NCI-H345 (cell line): ENCODE results near the gene CFAP74.

ENCODE experiments used
- DNase-seq: peaks from one replicate; lab custom pipeline; 2025; lab: John Stamatoyannopoulos, UW

CFAP74 gene

DNA sequence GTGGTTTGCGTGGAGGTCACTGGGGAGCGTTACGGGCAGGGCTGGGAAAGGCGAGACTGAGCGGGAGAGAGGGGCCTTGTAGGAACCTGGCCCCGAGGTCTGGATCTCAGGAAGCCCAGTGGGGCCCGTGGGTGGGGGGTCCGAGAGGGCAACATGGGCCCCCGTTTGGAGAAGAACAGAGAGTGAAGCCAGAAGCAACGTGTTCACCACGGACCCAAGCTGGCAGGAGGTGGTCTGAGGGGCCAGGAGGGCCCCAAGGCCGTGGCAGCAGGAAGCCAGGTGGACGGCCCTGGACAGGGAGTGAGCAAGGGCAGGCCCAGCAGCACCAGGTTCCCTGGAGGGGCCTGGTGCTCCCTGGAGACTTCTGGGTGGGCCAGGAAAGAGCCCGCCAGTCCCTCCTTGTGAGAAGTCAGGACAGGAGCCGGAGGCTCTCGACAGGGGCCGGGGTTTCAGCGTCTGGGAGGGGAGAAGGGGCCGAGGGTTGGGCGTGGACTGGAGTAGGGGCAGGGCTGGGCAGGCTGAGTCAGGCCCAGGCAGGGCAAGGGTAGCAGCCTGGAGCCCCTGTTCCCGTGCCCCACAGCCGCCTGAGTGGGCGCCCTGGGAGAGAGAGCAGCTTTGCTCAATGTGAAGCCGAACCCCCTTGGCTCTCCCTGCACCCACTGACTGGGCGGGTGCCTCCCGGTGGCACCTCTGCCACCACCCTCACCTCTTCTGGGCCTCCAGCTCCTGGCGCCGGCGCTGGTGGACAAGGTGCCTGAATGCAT lies 33.5 kb downstream of the CFAP74 start:
- no peak for DNase-seq

DNA sequence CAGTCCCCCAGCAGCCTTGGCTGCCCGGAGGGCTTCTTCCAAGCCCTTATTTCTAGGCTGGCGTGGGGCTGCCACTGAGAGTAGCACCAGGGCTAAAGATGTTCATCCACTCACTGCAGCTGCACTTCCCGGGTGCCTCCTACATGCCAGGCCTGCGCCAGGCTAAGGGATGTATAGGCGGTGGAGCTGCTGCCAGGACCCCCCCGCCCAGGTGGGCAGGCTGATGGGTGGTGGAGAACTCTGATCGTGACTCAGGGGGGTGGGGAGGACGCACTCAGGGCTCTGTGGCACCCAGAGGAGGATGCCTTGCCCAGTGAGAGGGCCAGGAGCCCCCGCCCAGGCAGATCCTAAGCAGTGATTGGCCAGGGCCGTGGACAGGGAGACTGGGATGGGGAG lies 34.1 kb downstream of the CFAP74 start:
- DNase-seq, result no peak

DNA sequence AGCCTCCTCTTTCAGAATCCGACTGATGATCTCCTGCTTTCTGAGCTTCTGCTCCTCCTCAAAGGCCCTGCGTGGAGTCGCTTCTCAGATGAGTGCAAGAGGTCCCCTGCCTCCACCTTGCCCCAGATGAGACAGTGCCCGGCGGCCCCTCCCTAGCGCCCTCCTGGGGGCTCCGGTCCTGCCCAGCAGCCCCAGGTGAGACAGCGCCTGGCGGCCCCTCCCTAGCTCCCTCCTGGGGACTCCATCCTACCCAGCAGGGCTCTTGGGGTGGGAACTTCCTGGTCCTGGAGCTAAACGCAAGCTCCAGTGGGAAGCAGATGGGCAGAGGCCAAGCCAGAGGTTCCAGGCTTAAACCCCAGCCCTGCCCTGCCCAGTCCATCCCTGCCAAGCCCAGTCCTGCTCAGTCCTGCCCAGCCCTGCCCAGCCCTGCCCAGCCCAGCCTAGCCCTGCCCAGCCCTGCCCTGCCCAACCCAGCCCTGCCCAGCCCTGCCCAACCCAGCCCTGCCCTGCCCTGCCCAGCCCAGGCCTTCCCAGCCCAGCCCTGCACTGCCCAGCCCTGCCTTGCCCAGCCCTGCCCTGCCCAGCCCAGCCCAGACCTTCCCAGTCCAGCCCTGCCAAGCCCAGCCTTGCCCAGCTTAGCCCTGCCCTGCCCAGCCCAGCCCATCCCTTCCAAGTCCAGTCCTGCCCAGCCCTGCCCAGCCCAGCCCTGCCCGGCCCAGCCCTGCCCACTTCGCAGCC lies 34.6 kb downstream of the CFAP74 start:
- DNase-seq, result no peak

DNA sequence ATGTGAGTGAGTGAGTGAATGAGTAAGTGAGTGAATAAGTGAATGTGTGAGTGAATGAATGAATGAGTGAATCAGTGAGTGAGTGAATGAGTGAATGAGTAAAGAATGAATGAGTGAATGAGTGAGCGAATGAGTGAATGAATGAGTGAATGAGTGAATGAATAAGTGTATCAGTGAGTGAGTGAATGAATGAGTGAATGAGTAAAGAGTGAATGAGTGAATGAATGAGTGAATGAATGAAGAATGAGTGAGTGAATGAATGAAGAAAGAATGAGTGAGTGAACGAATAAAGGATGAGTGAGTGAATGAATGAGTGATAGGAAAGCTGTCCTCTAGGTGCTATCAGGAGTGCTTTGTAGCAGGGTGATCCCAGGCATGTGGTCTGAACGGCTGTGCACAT lies 35.7 kb downstream of the CFAP74 start:
- no peak for DNase-seq

DNA sequence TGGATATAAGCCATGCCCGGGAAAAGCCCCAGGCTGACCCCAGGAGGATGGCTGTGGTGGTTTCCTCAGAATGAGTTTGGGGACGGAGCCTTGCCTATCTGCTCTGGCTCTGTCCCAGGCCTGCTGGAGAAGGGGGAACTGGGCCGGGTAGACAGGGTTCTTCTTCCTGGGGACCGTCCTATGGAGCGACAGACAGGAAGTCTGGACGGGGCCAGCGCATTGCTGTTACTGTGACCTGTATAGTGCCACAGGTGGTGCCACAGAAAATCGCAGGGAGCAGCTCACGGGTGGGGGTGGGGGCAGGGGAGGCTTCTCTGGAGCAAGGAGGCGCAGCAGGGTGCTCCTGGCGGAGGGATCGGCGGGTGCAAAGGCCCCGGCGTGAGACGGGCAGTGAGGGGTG lies 36.4 kb downstream of the CFAP74 start:
- no peak for DNase-seq

DNA sequence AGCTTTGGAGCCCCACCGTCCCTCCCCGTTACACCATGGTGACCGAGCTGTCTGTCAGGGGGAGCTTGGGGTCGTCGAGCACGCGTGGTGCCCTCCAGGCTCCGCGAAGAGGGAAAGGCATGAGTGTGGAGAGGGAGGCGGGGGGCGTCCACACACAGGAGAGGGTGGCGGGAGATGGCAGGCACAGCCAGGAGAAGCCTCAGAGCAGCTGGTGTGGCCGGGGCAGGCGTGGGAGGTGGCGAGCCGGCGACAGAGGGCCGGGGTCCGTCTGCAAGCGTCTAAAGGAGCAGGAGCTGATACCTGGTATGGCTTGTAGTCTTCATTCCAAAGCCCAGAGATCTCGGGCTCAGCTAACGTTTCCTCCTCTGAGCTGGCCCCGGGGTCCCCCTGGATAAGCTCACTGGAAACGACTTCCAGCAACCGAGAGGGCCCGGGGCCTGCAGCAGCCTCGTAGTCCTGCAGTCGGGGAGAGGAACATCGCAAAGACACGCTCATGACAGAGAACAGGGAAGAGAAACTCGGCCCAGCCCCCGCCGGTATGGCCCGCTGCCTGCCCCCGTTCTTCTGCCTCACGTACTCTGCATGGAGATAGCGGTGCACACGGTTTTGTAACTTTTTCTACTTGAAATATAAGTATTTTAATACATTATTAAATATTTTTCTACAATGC lies 37.4 kb downstream of the CFAP74 start:
- no peak for DNase-seq

DNA sequence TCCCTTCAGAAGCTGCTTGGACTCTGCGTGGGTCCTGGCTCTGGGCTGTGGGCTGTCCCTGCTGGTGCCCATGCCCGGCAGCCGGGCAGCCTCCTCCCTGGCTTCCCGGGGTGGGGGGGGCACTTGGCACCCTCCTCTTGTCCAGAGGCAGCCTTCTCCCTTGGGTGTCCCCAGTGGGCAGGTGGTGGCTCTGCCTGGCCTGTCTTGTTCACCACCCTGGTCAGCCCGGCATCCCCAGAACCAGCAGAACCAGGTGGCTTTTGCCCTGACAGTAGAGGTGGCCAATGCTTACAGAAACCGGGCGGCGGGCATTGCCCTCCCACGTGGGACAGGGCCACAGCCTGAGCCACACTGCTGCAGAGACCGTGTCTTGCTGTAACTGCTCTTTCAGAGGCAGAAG lies 38.0 kb downstream of the CFAP74 start:
- DNase-seq, result no peak

DNA sequence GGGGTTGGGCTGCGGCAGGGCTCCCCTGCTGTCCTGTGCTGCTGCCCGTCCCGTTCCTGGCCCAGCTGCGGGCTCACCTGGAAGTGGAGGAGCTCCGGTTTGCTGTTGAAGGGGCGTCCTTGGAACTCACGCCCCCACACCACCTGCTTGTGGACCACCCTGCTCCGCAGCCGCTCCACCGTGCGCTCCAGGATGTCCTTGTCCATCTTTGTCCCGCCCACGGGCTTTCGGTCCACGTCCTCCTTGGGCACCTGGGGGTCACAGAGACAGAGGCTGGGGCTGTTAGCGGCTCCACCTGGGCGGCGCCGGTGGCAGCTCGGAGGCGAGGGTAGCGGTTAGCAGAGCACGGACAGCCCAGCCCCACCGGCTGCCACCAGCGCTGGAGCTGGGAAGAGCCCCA lies 38.8 kb downstream of the CFAP74 start:
- no peak for DNase-seq

DNA sequence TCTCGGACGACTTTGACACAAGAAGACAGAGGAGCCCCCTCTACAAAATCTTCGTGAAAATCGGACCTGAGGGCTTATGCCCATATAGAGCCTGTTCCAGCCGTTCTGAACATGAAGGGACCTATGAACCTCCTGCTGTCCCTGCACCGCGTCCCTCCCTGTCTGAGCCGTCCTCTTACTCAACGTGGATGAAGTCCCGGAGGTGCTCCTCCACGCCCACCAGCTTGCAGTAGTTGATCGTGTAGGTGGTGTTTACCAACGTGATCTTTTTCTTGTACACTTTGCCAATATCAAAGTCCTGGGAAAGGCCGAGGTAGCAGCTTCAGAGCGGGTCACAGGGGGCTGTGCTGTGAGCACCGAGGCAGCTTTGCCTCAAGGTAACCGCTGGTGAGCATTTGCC lies 40.0 kb downstream of the CFAP74 start:
- no peak for DNase-seq

DNA sequence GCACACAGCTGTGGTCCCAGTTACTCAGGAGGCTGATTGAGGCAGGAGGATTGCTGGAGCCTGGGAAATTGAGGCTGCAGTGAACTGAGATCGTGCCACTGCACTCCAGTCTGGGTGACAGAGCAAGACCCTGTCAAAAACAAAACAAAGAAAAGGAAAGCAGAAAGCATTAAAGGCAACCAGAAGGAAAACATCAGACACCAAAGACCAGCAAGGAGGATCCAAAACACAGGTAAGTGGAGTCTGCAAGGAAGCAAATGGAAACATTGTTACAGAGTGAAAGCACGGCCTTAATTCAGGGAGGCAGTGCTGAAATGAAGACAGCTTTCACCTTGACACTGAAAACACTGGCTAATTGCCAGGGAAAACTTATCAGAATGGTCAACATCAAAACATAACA lies 40.8 kb downstream of the CFAP74 start:
- DNase-seq, result no peak

DNA sequence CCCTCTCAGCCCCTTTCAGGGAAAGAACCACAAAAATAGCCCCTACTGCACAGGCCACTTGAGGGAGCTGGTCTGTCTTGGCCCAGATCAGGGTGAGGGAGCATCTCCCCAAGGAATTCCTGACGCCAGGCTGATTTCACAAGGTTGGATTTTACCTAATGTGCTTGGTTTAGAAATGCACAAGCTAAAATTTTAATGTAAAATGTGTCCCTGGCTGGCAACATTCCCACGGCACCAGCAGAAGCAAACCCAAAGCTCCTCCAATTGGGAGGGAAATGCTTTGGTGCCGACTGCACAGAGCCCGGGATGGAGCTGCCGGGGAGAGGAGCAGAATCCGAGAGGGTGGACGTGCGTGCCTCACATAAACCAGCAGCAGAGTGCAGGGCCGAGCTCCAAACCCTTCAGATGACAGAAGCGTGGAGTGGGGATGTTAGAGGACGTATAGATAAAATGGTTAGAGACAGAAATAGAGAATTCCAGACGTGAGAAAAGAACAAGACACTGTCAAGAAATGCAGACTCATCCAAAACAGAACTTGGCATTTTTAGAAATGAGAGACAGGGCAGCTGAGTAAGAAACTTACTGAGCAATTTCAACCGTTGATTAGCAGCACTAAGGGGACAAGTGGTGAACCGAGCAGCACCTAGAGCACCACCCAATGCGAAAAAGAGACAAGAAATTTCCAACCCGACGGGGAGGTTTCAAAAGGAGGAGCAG lies 42.9 kb downstream of the CFAP74 start:
- no peak for DNase-seq

DNA sequence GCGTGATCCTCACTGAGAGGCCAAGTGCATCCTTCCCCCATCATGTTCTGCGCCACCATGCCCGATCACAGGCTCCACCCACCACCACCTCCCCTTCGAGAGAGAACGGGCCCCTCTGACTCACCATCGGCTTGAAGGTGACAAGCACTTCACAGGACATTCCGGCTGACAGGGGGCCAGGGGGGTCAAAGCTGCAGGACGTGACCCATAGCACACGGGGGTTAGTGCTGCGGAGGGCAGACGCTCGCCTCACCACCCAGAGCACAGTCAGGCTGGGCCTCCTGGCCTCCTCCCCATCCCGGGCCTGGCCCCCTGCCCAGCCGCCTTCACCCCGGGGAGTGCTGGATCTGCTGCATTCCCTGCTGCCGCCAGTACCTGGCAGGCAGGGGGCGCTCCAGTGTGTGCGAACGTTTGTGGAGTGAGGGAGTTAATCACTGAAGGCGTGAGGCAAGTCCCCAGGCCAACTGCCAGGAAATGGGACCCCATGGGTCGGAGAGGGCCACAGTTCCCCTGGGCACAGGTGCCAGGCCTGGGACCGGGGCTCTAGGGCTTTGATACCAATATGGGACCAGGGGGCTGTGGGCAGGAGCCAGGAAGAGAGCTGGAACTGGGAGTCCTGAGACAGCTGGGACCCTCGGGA lies 43.6 kb downstream of the CFAP74 start:
- peak; percentile 87 for DNase-seq

DNA sequence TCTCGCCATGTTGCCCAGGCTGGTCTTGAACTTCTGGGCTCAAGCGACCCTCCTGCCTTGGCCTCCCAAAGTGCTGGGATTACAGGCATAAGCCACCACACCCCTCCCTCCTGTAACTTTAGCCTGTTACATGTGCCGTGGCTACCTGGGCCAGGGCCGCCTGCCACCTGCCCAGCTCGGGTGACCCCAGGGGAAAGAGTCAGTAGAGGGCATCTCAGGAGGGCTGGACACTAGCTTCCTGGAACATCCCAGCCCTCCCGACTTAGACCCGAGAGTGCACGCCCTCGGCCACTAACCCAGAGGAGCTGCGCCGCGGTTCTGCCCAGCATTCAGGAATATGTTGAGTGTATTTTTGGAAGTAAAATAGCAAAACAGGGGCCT lies 44.1 kb downstream of the CFAP74 start:
- no peak for DNase-seq

DNA sequence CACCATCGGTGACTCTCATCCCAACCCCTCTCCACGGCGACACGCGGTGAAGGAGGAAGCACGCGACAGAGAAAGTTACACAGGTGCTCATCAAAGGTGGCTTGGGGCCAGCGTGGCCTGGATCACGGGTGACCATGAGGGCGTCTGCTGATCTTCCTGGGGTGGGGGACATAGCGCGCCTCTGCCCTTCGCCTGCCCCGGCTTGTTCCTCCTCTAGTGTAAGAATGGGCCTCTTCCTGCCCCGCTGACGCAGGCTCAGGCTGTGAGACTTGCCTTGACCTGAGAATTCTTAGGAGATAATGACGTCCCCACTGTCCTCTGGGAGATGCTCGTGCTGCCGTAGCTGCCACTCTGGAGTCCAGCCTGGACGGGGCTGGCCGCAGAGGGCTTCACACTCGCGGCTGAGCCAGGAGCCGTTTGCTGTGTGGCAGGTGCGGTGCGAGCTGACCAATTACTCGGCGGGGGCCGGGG lies 45.5 kb downstream of the CFAP74 start:
- DNase-seq, result no peak

DNA sequence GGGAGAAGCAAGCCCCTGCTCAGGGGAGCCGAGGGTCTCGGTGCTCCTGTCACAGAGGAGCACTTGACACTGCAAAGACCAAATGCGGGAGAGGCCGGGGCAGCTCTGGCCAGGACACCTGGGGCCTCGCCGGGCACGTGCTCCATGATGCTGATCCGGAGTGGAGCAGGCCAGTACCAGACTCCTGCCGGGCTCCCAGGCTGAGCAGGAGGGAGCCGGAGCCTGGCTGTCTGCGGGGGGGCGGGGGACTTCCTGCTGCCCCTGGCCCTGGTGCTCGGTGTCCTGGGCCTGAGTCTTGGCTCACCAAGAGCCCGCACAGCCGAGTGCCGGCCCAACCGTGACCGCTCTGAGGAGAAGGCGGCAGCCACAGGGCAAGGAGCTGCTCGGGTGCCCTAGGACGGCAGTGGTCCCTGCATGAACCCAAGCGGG lies 46.0 kb downstream of the CFAP74 start:
- DNase-seq, result no peak

DNA sequence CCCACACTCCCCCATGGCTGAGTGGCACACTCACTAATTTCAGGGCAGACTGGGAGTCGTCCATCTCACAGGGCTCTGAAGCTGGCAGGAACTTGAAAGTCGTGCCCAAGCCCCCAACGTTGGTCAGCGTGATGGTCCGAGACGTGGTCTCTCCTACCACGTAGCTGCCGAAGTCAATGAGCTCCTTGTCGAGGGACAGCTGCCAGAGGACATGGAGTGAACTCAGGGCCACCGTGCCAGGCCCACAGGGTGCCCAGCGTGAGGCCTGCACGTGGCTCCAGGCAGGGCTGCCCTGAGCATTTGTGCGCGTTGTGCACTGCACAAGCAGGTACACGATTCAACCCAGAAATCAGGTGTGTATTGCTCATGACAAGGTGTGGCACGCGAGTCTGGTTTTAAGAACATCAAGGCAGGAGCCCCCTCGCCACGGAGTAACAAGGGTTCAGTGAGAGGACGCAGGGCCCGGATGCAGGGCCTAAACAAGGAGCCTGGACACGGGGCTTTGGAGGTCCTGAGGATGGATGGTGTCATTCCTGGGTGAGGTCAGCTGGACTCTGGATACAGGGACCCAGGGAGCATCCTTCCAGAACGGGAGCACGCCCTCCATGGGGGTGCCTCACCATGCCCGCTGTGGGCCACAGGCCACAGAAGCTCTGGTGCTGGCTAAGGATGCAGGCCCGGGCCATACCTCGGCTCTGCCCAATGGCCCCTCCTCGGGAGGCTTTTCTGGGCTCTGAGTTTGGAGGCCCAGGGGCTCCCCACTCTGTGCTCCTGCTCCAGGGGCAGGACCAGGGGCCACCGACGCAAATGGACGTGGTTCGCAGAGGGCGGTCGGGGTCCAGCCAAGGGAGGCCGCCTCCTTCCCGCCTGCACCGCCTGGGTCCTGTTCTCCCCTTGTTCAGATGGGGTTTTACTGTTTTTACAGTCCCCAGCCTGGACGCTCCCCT lies 46.7 kb downstream of the CFAP74 start:
- DNase-seq, result no peak

DNA sequence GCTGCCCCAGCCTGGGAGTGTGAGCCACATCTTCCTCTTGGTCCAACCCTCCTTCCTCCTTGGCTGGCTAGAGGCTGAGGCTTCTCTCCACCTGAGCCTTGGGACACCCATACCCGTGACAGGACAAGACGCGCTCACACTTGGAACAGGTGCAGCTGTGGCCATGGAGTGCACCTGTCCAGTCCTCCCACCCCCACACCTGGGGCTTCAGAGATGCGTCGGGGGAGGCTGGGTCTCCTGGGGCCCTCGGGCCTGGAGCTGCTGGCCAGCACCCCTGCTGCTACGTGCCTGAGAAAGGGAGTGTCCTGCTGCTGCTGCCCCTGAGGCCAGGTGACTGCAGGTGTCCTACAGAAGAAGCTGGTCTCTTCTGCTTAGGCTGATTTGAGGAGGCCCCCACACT lies 47.5 kb downstream of the CFAP74 start:
- no peak for DNase-seq

DNA sequence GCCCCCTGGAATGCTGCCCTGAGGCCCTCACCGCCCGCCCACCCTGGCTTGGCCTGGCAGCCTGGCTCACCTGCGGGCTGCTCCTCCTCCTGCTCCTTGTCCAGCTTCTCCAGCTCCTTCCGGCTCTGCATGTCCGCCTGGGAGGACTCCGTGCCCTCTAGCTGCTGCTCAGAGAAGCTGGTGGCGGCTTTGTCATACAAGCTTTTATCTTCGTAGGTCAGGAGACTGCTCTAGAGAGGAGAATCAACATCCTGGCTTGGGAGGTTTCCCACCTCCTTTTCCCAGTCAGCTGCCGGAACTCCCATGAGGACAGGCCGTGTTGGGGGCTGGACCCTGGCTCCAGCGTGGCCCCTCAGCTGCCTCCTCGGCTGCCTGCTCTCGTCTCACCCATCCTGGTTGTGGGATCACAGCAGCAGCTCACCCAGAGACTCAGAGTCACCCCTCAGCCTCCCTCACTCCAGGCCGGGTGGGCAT lies 47.9 kb downstream of the CFAP74 start:
- no peak for DNase-seq

DNA sequence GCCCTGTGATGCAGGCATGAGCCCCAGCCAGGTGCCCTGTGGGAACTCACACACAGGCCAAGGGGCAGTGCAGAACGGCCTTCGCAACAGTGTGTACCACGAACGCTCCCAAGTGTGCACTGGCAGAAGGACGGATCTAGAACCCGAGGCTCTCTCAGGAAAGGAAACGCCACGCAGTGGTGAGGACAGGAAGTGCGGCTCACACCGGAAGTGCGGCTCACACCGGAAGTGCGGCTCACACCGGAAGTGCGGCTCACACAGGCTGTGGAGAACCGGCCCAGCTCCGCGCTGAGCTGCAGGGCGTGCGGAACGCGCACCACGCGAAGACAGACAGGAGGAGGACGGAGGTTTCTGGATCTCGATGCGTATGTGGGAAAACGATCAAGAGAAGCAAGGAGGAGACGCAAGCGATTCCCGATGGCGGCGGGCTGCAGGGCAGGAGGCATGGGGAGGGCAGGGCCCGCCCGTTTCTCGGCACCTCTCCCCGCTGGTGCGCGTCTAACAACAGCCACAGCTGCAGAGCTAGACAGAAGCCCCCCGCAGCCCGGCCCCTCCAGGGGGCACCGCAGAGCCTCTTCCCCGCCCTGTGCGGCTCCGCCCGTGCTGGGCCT lies 48.6 kb downstream of the CFAP74 start:
- DNase-seq, result no peak

DNA sequence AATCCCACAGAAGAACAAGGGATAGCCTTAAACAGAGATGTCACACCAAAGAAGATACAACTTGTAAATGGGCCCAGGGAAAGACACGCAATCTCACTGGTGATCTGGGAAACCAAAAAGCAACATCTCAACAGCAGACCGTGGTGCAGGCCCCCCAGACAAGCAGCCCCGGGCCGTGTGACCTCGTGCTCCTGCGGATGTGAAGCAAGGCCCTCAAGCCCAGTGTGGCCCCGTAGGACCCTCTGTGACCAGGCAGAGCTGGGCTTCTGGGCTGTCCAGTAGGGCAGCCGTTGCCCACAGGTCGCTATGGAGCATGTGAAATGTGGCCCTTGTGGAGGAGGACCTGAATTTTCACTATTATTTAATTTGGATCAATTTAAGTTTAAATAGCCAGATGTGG lies 49.6 kb downstream of the CFAP74 start:
- no peak for DNase-seq
